Fibroblast of skin of back (primary cell): ENCODE data around the gene TBCD.
A peak's percentile ranks its signal among the peaks of the same experiment; 100 is the strongest.
"Not testable (repeated sequence)": the region's sequence is repeated elsewhere in the genome, so short reads cannot be mapped to it uniquely, and the experiment has no call there.

Source experiments
- DNase-seq: peaks from one replicate; pipeline ENCODE4 v3.0.0-alpha.2; 2013

The TBCD gene

DNA sequence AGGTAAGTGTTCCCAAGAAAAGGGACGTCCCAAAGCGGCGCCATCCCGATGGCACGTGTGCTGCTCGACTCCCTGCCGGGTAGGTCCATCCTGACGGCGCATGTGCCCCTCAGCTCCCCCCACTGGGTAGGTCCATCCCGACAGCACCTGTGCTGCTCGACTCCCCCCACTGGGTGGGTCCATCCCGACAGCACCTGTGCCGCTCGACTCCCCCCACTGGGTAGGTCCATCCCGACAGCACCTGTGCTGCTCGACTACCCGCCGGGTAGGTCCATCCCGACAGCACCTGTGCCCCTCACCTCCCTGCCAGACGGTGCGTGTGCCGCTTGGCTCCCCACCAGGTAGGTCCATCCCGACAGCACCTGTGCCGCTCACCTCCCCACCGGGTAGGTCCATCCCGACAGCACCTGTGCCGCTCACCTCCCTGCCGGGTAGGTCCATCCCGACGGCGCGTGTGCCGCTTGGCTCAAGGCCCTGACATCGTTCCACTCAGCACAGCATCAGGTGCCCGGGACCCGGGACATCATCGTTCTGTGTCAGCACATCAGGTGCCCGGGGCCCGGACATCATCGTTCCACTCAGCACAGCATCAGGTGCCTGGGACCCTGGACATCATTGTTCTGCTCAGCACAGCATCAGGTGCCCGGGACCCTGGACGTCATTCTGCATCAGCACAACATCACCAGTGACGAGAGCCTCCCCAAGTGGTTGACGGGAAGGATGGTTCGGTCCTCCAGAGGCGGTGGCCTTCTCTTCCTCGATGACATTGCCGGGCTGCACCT lies 22.2 kb upstream of the TBCD start:
- DNase-seq = no peak

DNA sequence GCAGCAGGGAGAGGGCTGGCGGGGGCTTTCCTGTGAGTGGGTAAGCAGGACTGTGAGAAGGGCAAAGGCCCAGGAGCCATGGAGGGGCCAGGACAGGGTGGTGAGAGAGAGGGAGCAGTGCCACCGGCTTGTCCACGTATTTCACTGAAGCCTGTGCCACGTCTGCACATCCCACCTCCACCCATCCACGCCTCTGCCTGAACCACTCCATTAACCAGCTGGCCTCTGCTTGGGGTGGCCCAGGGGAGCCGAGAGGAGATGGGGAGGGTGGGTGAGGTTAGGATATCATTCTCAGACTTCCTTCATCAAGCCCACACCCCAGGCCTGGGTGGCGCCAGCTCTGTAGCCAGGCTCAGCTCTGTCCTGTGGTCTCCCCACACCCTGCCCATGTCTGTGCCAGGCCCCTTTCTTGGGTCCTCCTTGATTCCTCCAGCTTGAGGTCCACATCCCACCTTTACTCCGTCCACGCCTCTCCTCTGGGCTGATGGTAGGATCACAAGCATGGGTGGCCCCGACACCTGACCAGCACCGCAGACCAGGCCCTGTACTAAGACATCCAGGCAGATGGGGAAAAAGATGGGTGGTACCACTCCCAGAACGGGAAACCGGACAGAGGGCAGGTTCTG lies 19.6 kb upstream of the TBCD start:
- DNase-seq = no peak

DNA sequence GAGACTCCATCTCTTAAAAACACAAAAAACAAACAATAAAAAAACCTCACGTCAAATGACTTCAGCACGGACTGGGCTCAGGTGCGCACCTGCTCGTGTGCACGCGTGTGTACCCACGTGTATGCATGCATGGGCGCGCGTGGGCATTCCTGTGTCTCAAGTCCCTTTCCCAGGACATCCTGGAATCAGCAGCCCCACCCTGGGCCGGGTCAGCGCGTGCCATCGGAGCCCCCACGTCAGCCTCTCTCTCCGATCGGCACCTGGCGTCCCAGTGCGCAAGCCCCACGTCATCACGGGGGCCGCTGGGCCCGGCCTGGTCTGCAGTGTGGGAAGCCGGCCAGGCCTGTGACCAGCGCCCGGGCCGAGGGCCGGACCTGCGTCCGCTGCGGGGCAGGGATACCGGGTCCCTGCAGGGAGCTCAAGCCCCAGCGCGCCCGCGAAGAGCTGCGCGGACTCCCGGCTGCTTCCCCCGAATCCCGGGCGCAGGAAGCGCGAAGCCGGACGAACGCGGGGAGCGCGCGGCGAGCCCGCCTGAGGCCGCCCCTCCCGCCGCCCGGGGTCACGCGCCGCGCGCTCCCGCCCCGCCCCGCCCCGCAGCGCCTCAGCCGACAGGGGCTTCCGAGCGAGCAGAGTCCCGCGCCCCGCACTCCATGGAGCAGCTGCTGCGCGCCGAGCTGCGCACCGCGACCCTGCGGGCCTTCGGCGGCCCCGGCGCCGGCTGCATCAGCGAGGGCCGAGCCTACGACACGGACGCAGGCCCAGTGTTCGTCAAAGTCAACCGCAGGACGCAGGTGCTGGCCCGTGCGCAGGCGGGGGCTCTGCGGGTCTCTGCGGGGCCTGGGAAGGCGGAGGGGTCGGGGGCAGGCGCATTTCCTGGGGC lies 16.6 kb upstream of the TBCD start, which contains the start of gene FN3K:
Gene FN3K (plus strand): TSS at position 629 of the 880 bp plus-strand sequence. CDS start 22 bp downstream, at position 651.
- DNase-seq = peak; percentile 39

DNA sequence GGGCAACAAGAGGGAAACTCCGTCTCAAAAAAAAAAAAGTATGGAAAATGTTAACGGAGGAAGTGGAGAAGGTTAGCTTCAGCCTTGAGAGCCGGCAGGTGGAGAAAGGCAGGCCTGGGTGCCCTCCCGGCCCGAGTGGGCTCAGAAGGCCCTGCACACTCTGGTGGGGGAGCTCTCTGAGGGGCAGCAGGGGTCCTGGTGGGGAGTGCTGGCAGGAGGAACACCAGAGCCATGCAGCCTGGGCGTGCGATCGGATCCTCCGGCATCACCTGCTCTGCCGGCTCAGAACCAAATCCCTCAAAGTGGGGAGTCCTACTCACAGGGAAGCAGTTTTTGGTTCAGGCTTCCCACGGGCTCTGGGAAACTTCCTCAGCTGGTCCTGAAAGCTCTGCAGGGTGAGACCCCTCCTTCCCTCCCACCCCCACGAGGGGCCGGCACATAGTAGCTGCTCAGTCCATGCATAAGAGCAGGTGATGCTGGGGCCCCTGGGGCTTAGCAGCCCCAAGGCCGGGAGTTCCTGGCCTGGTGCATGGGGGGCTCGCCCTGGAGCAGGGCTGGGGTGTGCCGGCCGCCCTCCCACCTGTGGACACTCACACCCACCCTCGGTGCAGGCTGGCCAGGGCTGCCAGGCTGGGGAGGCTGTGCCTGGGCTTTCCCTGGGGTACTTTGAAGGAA lies 15.2 kb upstream of the TBCD start:
- no peak for DNase-seq

DNA sequence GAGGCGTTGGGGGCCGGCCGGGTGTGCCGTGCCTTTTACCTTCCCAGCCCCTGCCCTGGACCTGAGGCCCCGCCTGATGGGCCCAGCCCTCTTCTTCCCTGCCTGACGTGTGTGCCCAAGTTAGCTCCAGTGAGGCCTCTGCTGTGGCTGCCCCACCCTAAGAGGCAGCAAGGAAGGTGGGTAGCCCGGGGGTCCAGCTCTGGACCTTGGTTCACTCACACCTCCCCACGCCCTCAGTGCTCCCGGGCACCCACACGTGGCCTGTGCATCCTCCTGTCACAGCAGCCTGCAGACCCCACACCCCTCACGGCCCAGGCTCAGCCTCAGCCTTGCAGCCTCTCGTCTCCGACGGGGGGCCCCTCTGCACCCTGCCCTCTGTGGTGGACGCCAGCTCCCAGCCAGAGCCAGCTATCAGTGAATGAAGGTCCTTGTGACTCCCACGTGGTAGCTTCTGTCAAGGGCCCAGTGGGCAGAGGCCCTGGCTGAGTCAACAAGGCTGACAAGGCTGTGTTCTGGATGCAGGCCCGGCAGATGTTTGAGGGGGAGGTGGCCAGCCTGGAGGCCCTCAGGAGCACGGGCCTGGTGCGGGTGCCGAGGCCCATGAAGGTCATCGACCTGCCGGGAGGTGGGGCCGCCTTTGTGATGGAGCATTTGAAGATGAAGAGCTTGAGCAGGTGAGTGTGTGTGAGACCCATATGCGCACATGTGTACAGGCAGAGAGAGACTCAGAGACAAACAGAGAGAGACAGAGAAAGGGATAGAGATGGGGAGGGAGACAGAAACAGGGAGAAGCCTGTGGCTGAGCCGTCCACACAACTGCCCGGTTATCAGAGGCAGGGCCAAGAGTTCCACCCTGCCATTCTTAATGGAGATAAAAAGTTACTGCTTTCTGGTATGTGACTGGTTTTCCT lies 13.6 kb upstream of the TBCD start:
- no peak for DNase-seq

DNA sequence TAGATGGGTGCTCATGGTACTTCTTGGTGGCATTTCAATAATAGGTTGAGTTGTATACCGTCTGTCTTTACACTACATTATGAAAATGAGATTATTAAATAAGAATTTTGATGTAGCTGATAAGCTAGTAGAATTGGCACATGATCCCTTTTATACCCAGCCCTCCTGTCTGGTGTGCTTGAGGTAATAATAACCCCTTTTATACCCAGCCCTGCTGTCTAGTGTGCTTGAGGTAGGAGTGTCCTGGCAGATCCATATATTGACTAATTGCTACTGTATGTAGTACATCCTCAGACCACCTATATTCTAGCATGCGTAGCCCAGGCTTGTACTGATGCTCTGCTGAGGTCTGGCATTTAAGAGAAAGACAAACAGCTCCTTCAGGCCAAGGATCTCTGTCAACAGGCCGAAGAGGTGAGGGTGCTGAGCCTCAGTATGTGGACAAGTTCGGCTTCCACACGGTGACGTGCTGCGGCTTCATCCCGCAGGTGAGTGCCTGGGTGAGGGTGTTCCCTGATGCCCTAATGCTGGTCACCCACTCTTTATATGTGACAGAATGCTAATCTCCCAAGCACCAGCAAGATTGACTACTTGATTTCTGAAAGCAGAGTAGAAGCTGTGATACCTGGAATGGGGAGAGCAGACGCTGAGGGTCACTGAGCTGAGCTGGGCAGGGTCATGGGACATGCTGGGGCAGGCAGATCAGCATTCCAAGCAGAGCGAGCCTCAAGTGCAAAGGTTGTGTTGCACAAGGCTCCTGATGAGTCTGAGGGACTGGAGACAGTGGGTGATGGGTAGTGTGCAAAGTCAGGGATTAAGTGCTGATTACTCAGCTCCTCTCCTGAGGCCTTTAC lies 10.7 kb upstream of the TBCD start:
- no peak for DNase-seq

DNA sequence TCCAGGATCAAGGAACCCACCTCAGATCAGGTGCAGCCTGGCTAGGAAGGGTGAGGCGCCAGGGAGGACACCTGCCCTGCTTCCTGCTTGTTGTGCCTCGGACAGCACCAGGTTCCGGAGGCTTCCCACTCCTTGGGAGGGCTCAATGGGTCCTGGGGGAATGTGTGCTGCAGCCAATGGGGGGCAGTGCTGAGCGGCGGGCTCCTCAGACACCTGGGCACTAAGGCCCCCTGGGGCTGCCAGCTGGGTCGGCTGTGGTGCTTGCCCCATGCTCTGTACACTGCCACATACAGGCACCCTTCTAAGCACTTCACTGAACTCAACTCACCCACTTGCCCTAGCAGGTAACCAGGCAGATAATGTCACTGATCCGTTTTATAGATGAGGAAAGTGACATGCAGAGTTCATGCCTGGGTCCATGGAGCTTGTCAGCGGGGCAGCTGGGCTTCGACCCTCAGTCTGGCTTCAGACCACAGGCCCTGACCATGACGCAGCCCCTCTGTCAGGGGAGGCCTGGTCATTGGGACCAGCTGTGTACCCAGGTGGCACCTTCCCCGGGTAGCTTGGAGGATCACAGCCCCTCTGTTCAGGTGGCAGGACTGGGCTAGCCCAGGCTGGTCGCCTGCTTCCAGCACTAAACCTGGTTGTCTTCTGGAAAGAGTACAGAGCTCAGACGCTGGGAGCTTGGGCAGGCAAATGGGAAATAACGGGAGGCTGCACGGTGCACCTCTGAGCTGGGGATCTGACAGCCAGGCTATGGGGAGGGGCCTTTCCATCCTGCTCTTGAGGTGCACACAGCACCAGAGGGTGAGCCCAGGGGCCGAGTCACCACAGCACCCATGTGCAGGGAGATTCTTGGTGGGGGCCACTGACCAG lies 8.3 kb upstream of the TBCD start:
- DNase-seq = no peak

DNA sequence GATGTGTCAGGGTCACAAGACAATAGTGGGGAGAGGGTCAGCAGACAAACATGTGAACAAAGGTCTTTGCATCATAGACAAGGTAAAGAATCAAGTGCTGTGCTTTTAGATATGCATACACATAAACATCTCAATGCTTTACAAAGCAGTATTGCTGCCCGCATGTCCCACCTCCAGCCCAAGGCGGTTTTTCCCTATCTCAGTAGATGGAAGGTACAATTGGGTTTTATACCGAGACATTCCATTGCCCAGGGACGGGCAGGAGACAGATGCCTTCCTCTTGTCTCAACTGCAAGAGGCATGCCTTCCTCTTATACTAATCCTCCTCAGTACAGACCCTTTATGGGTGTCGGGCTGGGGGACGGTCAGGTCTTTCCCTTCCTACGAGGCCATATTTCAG lies 7.1 kb upstream of the TBCD start:
- DNase-seq = not testable (repeated sequence)

DNA sequence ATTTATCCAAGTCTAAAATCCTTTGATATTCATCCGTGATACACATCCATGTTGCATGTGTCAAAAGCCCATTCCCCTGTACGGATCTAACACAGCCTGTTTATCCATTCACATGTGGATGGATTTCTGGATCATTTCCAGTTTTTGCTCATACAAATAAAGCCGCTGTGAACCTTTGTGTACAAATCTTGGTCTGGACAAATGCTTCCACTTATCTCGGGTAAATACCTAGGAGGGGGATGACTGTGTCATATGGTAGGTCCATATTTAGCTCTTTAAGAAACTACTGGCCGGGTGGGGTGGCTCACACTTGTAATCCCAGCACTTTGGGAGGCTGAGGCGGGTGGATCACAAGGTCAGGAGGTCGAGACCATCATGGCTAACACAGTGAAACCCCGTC lies 6.3 kb upstream of the TBCD start:
- DNase-seq = no peak

DNA sequence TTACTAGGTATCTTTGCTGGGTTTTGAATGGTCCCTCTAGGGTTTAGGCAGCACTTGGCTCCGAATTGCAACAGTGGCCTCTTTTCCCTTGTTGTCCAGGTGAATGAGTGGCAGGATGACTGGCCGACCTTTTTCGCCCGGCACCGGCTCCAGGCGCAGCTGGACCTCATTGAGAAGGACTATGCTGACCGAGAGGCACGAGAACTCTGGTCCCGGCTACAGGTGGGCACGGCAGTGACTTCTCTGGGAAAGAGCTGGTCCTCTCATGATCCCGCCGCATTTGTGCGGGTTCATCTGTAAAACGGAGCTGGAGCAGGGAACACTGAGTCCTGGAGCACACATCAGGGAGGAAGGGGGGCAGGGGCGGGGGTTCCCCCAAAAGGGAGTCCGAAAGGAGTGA lies 3.1 kb upstream of the TBCD start:
- DNase-seq = no peak

DNA sequence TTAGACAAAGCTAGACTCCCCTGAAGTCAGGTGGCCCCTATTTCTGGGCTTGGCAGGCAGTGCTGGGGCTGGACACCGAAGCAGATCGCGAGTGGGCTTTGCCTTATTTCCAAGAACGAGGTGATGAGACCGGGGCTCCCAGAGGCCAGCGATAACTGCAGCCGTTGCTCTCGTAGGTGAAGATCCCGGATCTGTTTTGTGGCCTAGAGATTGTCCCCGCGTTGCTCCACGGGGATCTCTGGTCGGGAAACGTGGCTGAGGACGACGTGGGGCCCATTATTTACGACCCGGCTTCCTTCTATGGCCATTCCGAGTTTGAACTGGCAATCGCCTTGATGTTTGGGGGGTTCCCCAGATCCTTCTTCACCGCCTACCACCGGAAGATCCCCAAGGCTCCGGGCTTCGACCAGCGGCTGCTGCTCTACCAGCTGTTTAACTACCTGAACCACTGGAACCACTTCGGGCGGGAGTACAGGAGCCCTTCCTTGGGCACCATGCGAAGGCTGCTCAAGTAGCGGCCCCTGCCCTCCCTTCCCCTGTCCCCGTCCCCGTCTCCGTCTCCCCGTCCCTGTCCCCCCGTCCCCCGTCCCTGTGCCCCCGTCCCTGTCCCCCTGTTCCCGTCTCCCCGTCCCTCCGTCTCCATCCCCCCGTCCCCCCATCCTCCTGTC lies 1.5 kb upstream of the TBCD start:
- no peak for DNase-seq

DNA sequence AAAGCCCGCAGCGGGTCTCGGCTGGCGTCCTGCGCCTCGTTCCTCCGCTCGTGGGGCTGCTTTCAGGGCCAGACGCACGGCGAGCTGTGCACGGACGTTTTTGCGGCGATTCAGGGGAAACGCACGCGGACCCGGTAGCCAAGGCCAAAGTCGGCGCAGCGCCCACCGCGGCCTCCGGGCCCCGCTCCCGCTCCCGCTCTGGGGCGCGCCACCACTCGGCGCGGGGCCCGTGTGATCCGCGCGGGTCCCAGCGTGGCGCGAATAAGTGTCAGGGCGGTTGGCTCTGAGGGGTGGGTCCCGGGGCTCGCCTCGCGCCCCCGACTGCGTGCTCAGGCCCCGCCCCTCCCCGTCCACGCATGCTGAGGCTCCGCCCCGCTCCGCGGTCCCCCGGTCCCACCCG lies 694 bp upstream of the TBCD start:
- no peak for DNase-seq

DNA sequence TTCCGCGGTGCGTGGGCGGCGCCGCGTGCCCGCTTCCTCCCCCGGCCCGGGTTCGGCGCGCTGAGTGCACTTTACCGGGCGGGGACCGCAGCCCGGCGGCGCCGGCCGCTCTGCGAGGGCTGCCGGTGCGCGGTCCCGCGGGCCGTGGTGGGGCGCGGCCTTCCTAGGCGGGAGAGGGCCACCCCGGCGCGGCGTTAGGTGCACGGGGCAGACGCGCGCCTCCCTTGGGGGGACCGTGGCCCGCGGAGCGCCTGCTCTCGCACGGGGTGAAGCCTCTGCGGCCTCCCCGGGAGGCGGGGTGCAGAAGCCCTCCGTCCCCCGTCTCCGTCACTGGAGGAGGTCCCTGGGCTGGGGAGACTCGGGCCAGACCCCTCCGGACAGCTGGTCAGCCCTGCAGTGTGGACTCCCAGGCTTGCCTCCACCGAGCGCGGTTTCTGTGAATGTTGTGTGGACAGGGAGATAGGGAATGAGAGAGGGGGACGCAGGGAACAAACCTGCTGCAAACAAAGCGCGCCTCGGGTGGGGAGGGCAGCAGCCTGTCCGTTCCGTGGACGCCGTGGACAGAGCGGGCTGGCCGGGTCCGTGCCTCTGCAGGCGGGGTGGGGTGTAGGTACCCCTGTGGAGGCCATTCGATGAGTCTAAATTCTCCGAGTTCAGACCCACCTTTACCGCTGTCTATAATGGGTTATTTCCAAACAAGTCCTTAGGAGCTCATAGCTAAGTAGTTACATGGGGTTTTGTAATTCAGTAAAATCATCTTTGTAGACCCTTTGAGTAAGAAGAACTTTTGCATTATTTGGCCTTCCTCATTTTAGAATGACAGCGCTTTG lies 721 bp downstream of the TBCD start:
- DNase-seq = no peak

DNA sequence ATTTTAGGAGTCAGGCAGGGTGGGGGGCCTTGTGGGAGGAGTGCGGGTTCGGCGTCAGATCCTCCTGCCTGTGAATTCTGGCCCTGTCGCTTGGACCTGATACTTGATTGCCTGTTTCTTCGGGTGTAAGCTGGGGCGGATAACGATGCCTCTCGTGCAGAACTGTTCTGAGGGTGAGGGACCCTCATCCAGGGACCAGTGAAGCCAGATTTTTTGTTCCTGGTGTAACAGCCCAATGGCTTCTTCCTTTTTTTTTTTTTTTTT lies 1.3 kb downstream of the TBCD start:
- DNase-seq = no peak

DNA sequence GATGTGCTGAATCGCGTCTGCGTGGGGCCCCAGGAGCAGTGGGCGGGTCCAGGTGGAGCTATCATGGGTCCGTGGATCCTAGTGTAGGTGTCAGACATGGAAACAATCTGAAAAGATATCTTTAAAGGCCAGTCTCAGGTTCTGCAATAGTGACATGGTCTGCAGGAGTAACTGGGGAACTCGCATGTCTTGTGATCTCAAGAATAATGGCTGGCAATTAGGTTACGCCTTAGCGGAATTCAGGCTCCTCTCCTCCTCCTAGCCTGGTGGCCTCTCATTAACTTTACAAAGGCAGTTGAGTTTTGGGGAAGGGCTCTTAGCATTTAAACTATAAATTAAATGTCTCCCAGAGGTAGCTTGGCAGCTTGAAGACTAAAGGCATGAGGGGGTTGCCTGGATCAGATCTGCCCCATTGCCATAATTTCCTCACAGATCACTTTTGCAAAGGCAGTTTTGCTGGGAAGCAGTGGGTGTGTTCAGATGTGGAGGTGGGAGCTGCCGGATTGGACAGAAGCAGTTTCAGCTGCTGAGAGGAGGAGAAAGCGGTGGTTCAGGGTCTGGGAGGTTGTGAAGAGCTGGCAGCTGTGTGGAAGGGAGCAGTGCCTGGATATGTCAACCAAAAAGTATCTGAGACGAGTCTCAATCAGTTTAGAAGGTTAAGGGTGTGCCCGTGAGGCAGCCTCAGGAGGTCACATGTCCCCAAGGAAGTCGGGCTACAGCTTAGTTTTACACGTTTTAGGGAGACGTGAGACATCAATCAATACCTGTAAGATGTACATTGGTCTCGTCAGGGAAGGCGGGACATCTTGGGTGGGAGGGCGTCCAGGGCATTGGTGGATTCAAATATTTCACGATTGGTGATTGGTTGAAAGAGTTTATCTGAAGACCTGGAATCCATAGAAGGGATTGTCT lies 2.7 kb downstream of the TBCD start:
- no peak for DNase-seq

DNA sequence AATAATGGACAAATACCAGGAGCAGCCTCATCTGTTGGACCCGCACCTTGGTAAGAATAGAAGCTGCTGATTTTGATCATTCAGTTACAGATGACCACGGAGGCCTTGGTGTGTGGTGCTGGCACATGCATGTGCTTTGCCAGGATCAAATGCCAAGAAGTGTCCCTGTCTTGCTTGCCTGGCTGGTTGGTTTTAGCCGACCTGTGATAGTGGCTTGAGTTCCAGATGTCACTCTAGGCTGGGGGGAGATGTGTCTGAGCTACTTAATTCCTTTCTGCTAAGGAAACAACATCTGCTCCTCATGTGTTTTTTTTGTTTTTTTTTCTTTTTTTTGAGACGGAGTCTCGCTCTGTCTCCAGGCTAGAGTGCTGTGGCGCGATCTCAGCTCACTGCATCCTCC lies 4.3 kb downstream of the TBCD start:
- no peak for DNase-seq

DNA sequence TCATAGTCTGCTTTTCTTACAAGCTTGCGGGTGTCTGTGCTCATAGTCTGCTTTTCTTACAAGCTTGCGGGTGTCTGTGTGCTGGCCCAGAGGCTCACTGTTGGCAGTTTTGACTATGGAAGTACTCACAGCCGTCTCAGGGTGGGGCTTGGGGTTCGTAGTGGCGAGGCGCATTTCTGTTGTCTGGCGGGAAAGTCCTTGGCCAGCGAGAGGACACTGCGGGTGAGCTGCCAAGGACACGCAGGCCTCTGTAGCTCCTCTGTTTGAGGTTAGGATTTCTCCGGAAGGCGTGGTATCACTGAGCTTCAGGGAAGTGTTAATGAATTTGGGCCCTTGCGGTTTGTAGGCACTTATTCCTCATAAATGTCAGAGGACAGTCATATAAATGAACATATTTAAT lies 13.5 kb downstream of the TBCD start:
- DNase-seq = no peak
